Heart left ventricle (tissue), 16 donors: Measurements from ENCODE around the gene RRM1. TPM values are rescaled to one million over a fixed set of nuclear protein-coding genes. Genes with fewer than 3 reads are reported as not detected.

Experiments
- ATAC-seq, 4 donors: fragments of 200-7000 bp; cut with Tn5 transposase; one replicate each; pipeline ENCODE4 v1.9.1; 2020 to 2022; ENCODE audit warnings: moderate library complexity in 4 of 4, mild to moderate bottlenecking in 3 of 4, moderate number of reproducible peaks in 1 of 4
- DNase-seq, 5 donors: peaks; one replicate each; pipeline ENCODE4 v3.0.0-alpha.2; 2020
- H3K27ac ChIP-seq, 12 donors: fragments of 200-600 bp; sonication (generic) in 4 of 12; one replicate each; pipeline versions ENCODE4 v1.5.0 to v1.8.0; 2016 to 2022; ENCODE audit warnings: mild to moderate bottlenecking in 2 of 12
- H3K27me3 ChIP-seq, 9 donors: fragments of 200-600 bp; sonication (generic) in 2 of 9; one replicate each; pipeline versions ENCODE4 v1.5.1 to v1.8.0; 2016 to 2022; ENCODE audit warnings: mild to moderate bottlenecking in 3 of 9
- H3K36me3 ChIP-seq, 9 donors: fragments of 200-600 bp; sonication (generic) in 2 of 9; one replicate each; pipeline versions ENCODE4 v1.5.0 to v1.8.0; 2018 to 2022; ENCODE audit warnings: mild to moderate bottlenecking in 2 of 9
- H3K4me1 ChIP-seq, 12 donors: fragments of 200-600 bp; sonication (generic) in 4 of 12; one replicate each; pipeline versions ENCODE4 v1.5.0 to v1.8.0; 2016 to 2022; ENCODE audit warnings: mild to moderate bottlenecking in 3 of 12
- H3K4me3 ChIP-seq, 12 donors: fragments of 200-600 bp; sonication (generic) in 4 of 12; one replicate each; pipeline versions ENCODE4 v1.5.0 to v1.8.0; 2017 to 2022; ENCODE audit warnings: mild to moderate bottlenecking in 9 of 12, moderate library complexity in 4 of 12
- H3K9me3 ChIP-seq, 12 donors: fragments of 200-600 bp; sonication (generic) in 4 of 12; one replicate each; pipeline versions ENCODE4 v1.5.0 to v1.8.0; 2016 to 2022; ENCODE audit warnings: mild to moderate bottlenecking in 1 of 12
- POLR2A ChIP-seq, 2 donors: fragments of 450-650 bp; IDR thresholded peaks; one replicate each; pipeline ENCODE4 v1.6.1; 2017; ENCODE audit warnings: antibody characterized with exemption in 2 of 2, mild to moderate bottlenecking in 2 of 2, moderate library complexity in 2 of 2
- WGBS, 4 donors: extraction: QIAGEN DNeasy Blood & Tissue Kit in 2 of 4; methylation state at CpG; one replicate each; pipeline versions ENCODE4 v1.1.5 to v1.1.7; 2013 to 2018; 5-methylcytosine and 5-hydroxymethylcytosine counted together
- intact Hi-C, 10 donors: fragments of 100-400 bp; cut with DNase I; formaldehyde crosslinking; loops; one replicate each; pipeline versions ENCODE4 v1.11.1 to v1.14.2; 2022
- polyA plus RNA-seq, 2 donors: library from polyadenylated mRNA; stranded (reverse); fragments of 200-250 nt; gene quantifications; one replicate each; pipeline ENCODE4 v1.2.3, GENCODE V29; 2013
- total RNA-seq, 9 donors: library from RNA; depleted of rRNA in 2 of 9; stranded (reverse); fragments of >200 nt in 2 of 9; fragmentation: NEBNext Ultra II Directional in 3 of 9; extraction: Animal tissue kit (Norgen Biotek cat#: 25700) in 3 of 9; gene quantifications; one replicate each; pipeline versions ENCODE4 v1.1.0 to v1.2.4, GENCODE V29; 2016 to 2023
- TF ChIP-seq, protein P1 (sequence below), 12 donors: fragments of 200-600 bp; sonication (generic) in 4 of 12; IDR thresholded peaks; one replicate each; pipeline versions ENCODE4 v1.5.0 to v1.8.0; 2018 to 2022; ENCODE audit warnings: antibody characterized with exemption in 12 of 12, mild to moderate bottlenecking in 5 of 12
- donor health status: ischemic (EF 13 %, LVEDD 7.1; RV severe dilation, severe dysfunction).
- donor health status: healthy with polysubstance abuse.
- donor health status: DM: no; HTN: yes; CAD: no.
- donor health status: DM: no; HTN: no; CAD: no.
- donor health status: ischemic (EF 25% LVEDD 6.9; RV normal size, moderate dysfunction).
- donor health status: ischemic (EF 25% LVEDD 5.7; RV mildly dilated, moderate dysfunction).
- donor health status: healthy.
- donor health status: DM: yes; HTN: yes; CAD: no.
- donor health status: ischemic (EF 35%, LVEDD 5.7; RV mildly dilated, moderate dysfunction).
- donor health status: nonischemic (EF 11% LVEDD 7.7; RV severe dilation, severe dysfunction).
- donor health status: DM: yes; HTN: yes; CAD: no.
- donor health status: PGD.
- donor health status: ischemic (EF 29% LVEDD 5.4; RV normal size, mild dysfunction).
- donor health status: nonischemic (EF 23%, LVEDD 6.1; RV moderate dilation, normal function).

The RRM1 gene
- total and polyA plus RNA-seq, 11 donors: 4.2 to 44.7 (median 27.6) TPM

GRCh38 chr11:4064278-4064955 is 30.2 kb upstream of the RRM1 start:
- no peaks in the 10 kb centered on the region for H3K27me3 ChIP-seq
- peaks cover 0 to 31% (median 19%) of the 10 kb centered on the region in 9 donors for H3K36me3 ChIP-seq
- WGBS, 4 donors: 93 to 100% (median 99%) methylated on average over 1 of the region's 1 CpG
- intact Hi-C loops: loop anchor here in 1 of 10 donors (10.0 kb wide), 1 partner anchor 130 kb away; no protein-coding TSS in a partner anchor
- no peak overlapping the region for H3K27ac ChIP-seq
- no peaks in the 10 kb centered on the region for H3K9me3 ChIP-seq
- no peak for TF ChIP-seq POLR2A (IDR thresholded peaks at IDR 0.05)
- TF ChIP-seq, protein P1, sequence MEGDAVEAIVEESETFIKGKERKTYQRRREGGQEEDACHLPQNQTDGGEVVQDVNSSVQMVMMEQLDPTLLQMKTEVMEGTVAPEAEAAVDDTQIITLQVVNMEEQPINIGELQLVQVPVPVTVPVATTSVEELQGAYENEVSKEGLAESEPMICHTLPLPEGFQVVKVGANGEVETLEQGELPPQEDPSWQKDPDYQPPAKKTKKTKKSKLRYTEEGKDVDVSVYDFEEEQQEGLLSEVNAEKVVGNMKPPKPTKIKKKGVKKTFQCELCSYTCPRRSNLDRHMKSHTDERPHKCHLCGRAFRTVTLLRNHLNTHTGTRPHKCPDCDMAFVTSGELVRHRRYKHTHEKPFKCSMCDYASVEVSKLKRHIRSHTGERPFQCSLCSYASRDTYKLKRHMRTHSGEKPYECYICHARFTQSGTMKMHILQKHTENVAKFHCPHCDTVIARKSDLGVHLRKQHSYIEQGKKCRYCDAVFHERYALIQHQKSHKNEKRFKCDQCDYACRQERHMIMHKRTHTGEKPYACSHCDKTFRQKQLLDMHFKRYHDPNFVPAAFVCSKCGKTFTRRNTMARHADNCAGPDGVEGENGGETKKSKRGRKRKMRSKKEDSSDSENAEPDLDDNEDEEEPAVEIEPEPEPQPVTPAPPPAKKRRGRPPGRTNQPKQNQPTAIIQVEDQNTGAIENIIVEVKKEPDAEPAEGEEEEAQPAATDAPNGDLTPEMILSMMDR (IDR thresholded peaks at IDR 0.05): no peak
- peaks cover 0 to 44% (median 26%) of the 10 kb centered on the region in 12 donors for H3K4me1 ChIP-seq
- H3K4me3 ChIP-seq: no peak overlapping the region
- ATAC-seq: peak in 2 of 4 donors; percentile 29 to 48
- DNase-seq: no peak

- H3K9me3 ChIP-seq: no peaks in the 10 kb centered on the region
- no peak for TF ChIP-seq POLR2A (IDR thresholded peaks at IDR 0.05)
- TF ChIP-seq, protein P1 (IDR thresholded peaks at IDR 0.05): no peak
- H3K27me3 ChIP-seq: no peaks in the 10 kb centered on the region
- peaks cover 0 to 24% (median 13%) of the 10 kb centered on the region in 9 donors for H3K36me3 ChIP-seq
- H3K27ac ChIP-seq: no peak overlapping the region
- DNase-seq (no peak), ATAC-seq (no peak)
- H3K4me1 ChIP-seq: peaks cover 0 to 43% (median 27%) of the 10 kb centered on the region in 12 donors
- WGBS, 4 donors: 90 to 100% (median 96%) methylated on average over 1 of the region's 1 CpG
- no peak overlapping the region for H3K4me3 ChIP-seq
- intact Hi-C loops: loop anchor here in 1 of 10 donors (10.0 kb wide), 1 partner anchor 130 kb away; no protein-coding TSS in a partner anchor
Measured at GRCh38 chr11:4065086-4065485, 29.5 kb upstream of the RRM1 start.

DNA sequence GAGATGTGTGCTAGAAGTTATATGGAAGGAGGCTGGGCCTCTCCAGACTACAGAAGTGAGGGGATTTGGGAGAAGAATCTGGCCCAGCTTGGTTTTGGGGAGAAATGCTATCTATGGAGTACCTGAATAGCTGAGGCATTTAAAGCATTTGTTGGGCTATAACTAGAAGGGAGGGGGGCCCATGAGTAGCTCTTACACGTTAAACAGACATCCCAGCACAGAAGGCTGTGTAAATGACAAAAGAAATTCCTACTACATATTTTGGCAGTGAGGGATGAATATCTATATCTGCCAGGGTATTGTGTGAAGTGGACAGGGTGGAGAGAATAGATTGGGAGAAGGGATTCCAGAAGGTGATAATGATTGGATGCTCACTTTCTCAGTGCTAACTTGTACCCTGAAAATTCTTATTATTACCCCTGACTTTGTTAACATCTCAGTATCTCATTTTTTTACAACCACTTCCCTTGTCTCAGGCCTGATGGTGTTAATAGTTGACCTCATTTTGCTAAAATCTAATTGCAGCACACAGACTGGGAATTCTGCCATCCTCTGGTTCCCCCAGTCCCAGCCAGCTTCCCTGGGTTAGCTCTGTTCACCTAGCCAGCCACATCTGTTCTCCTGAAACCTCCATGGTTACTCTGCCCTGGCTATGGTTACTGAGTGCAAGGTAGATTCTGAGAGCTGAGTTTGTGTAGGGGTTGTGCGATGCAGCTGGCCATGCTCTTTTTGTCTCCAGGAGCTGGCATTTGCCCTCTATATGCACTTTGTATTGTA is 28.8 kb upstream of the RRM1 start:
- Histone ChIP-seq H3K27ac (peak overlapping the region in 2 of 12 donors; percentile 24 to 47), H3K4me1 (peaks cover 0 to 38% (median 22%) of the 10 kb centered on the region in 12 donors), H3K36me3 (peaks cover 0 to 21% (median 6%) of the 10 kb centered on the region in 9 donors), H3K9me3 (no peaks in the 10 kb centered on the region), H3K27me3 (no peaks in the 10 kb centered on the region), H3K4me3 (no peak overlapping the region)
- 36 to 53% (median 47%) methylated on average over 2 of the region's 2 CpGs for WGBS, 4 donors
- peak in 3 of 5 donors; percentile 38 to 48 (median 47) for DNase-seq
- TF ChIP-seq POLR2A (IDR thresholded peaks at IDR 0.05): no peak
- TF ChIP-seq, protein P1 (IDR thresholded peaks at IDR 0.05): peak in 3 of 12 donors; percentile 9 to 20 (median 18)
- ATAC-seq: peak; percentile 74 to 87 (median 80)
- intact Hi-C loops: loop anchor here in 1 of 10 donors (10.0 kb wide), 1 partner anchor 131 kb away; no protein-coding TSS in a partner anchor

DNA sequence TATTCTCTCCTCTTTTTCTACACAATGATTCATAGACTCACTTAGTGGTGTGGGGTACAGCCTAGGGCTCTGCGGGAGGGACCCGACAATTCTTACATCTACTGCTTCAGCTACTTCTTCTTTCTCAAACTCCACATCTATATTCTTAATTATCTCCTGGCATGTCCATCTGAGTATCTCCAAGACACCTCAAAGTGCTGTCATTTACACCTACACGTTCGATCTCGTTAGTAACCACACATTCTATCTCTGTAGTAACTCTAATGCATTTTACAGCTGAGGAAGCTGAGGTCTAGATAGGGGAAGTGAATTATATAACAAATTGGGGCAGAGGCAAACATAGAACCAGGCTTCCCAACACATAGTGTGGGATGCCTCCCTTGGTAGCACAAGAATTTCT is 27.7 kb upstream of the RRM1 start:
- H3K4me1 ChIP-seq: peaks cover 0 to 38% (median 22%) of the 10 kb centered on the region in 12 donors
- H3K27me3 ChIP-seq: no peaks in the 10 kb centered on the region
- H3K4me3 ChIP-seq: no peak overlapping the region
- H3K36me3 ChIP-seq: peaks cover 0 to 17% (median 0%) of the 10 kb centered on the region in 9 donors
- no peaks in the 10 kb centered on the region for H3K9me3 ChIP-seq
- intact Hi-C loops: loop anchor here in 1 of 10 donors (10.0 kb wide), 1 partner anchor 132 kb away; no protein-coding TSS in a partner anchor
- ATAC-seq (no peak), DNase-seq (no peak)
- TF ChIP-seq POLR2A (IDR thresholded peaks at IDR 0.05): no peak
- TF ChIP-seq, protein P1 (IDR thresholded peaks at IDR 0.05): no peak
- 59 to 69% (median 62%) methylated on average over 5 of the region's 5 CpGs for WGBS, 4 donors
- no peak overlapping the region for H3K27ac ChIP-seq
